Loucy (cell line): Measurements from ENCODE around the gene MRPL50.

Experiments
- H2AFZ ChIP-seq: fragments of 200-600 bp; sonication (generic); 2 replicates; pipeline ENCODE4 v1.6.0; 2016; ENCODE audit warnings: antibody characterized with exemption, mild to moderate bottlenecking, low read length, moderate library complexity
- H3F3A ChIP-seq: fragments of 200-600 bp; 2 replicates; pipeline ENCODE4 v1.6.0; 2016; ENCODE audit warnings: antibody characterized with exemption, low read depth, mild to moderate bottlenecking
- H3K27me3 ChIP-seq: fragments of 200-600 bp; sonication (generic); 2 replicates; pipeline ENCODE4 v1.6.1; 2014; ENCODE audit warnings: low read length, mild to moderate bottlenecking; ENCODE audit not compliant: insufficient read depth, poor library complexity, severe bottlenecking
- H3K36me3 ChIP-seq: fragments of 200-600 bp; sonication (generic); 2 replicates; pipeline ENCODE4 v1.6.1; 2016; ENCODE audit warnings: low read length; ENCODE audit not compliant: insufficient read depth
- H3K4me1 ChIP-seq: fragments of 200-600 bp; sonication (generic); 2 replicates; pipeline ENCODE4 v1.5.1; 2014; ENCODE audit warnings: low read length, mild to moderate bottlenecking; ENCODE audit not compliant: insufficient read depth, poor library complexity, severe bottlenecking
- H3K4me2 ChIP-seq: fragments of 200-600 bp; sonication (generic); 2 replicates; pipeline ENCODE4 v1.6.0; 2014; ENCODE audit warnings: antibody characterized with exemption, low read length, low read depth, mild to moderate bottlenecking; ENCODE audit not compliant: poor library complexity, severe bottlenecking
- H3K4me3 ChIP-seq: fragments of 200-600 bp; sonication (generic); 2 replicates; pipeline ENCODE4 v1.5.1; 2014; ENCODE audit warnings: low read length, mild to moderate bottlenecking, mixed read lengths; ENCODE audit not compliant: poor library complexity, severe bottlenecking
- H3K79me2 ChIP-seq: fragments of 200-600 bp; sonication (generic); 2 replicates; pipeline ENCODE4 v1.6.1; 2014; ENCODE audit warnings: low read length; ENCODE audit not compliant: insufficient read depth
- H3K9ac ChIP-seq: fragments of 200-600 bp; sonication (generic); 2 replicates; pipeline ENCODE4 v1.6.0; 2014; ENCODE audit warnings: mild to moderate bottlenecking, low read depth, low read length, moderate library complexity; ENCODE audit not compliant: poor library complexity, severe bottlenecking
- H3K9me2 ChIP-seq: fragments of 200-600 bp; sonication (generic); replicated peaks from 2 replicates; pipeline ENCODE4 v1.6.1; 2016; ENCODE audit warnings: low read depth, low read length, mixed read lengths
- H3K9me3 ChIP-seq: fragments of 200-600 bp; sonication (generic); 2 replicates; pipeline ENCODE4 v1.6.1; 2014; ENCODE audit warnings: mild to moderate bottlenecking, antibody characterized with exemption, low read length, low read depth; ENCODE audit not compliant: insufficient read depth
- H4K20me1 ChIP-seq: fragments of 200-600 bp; sonication (generic); 2 replicates; pipeline ENCODE4 v1.6.0; 2014; ENCODE audit warnings: antibody characterized with exemption, low read length, mild to moderate bottlenecking; ENCODE audit not compliant: insufficient read depth, poor library complexity, severe bottlenecking
- EZH2phosphoT487 ChIP-seq: fragments of 200-600 bp; IDR thresholded peaks from 2 replicates; pipeline ENCODE4 v1.6.1; 2018; ENCODE audit warnings: antibody characterized with exemption, mild to moderate bottlenecking, moderate library complexity, borderline replicate concordance
- TF ChIP-seq, protein P1 (sequence below): fragments of 200-600 bp; sonication (generic); conservative IDR thresholded peaks from 2 replicates; pipeline ENCODE4 v1.5.1; 2014; ENCODE audit warnings: mild to moderate bottlenecking, antibody characterized with exemption, low read length

MRPL50 gene

DNA sequence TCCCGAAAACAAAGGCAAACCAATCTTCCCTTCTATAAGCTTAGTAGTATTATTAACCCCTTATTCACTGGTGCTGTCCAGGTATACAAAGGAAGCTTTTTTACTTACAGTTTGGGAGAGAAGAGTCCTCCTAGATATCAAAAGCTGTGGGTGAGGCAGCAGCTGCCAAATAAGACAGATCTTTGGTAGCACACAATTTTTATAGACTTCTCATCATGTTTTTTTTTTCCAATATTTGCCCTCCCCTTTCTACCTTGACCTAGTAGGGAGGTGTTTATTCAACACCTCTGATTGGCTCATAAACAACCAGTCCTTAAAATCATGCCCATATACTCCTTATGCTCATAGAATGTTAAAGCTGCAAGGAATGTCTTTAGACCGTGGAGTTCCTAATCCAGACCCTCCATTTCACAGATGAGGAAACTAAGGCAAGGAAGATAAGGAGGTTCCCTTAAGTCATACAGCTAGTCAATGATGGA is 37.2 kb upstream of the MRPL50 start, which contains the start of gene ALDOB:
ALDOB (minus strand) TSS at position 174 of the 479 bp plus-strand sequence. CDS start 4,887 bp downstream, outside the sequence.
- TF ChIP-seq, protein P1, sequence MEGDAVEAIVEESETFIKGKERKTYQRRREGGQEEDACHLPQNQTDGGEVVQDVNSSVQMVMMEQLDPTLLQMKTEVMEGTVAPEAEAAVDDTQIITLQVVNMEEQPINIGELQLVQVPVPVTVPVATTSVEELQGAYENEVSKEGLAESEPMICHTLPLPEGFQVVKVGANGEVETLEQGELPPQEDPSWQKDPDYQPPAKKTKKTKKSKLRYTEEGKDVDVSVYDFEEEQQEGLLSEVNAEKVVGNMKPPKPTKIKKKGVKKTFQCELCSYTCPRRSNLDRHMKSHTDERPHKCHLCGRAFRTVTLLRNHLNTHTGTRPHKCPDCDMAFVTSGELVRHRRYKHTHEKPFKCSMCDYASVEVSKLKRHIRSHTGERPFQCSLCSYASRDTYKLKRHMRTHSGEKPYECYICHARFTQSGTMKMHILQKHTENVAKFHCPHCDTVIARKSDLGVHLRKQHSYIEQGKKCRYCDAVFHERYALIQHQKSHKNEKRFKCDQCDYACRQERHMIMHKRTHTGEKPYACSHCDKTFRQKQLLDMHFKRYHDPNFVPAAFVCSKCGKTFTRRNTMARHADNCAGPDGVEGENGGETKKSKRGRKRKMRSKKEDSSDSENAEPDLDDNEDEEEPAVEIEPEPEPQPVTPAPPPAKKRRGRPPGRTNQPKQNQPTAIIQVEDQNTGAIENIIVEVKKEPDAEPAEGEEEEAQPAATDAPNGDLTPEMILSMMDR = no peak
- TF ChIP-seq EZH2phosphoT487 = no peak

DNA sequence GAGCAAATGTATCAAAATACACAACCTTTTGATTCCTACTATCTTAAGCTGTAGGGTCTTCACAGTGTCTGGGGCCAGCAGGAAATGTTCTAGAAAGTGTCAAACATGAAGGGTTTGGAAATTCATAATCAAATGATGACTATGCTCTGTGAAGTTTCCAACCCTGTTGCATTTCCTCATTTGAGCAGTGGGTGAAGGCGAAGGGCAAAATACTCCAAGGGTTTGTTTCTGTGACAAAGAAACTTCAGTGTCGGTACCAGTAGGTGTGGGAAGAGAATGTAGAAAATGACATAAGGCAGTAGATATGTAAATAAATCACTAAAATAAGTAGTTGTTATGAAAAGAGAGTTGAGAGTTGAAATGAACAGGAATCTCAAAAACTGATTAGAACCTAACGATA is 36.6 kb upstream of the MRPL50 start:
- no peaks in the 10 kb centered on the region for H4K20me1 ChIP-seq
- H3K4me3 ChIP-seq = no peak overlapping the region
- no peaks in the 10 kb centered on the region for H3K4me1 ChIP-seq
- H3K9me3 ChIP-seq = no peaks in the 10 kb centered on the region
- no peaks in the 10 kb centered on the region for H3F3A ChIP-seq
- no peak overlapping the region for H3K9ac ChIP-seq
- no peaks in the 10 kb centered on the region for H3K27me3 ChIP-seq
- TF ChIP-seq, protein P1 = no peak
- TF ChIP-seq EZH2phosphoT487 = no peak
- no peaks in the 10 kb centered on the region for H3K36me3 ChIP-seq
- no peak overlapping the region for H3K4me2 ChIP-seq
- H3K79me2 ChIP-seq = no peaks in the 10 kb centered on the region
- no peak overlapping the region for H2AFZ ChIP-seq
- H3K9me2 ChIP-seq = no peaks in the 10 kb centered on the region

More for the DNA sequence above, 37.2 kb upstream of the MRPL50 start, which contains the start of gene ALDOB:
- Histone ChIP-seq H3K4me3 (no peak within 1 kb of the TSS), H3F3A (no peaks in the 10 kb centered on the region), H3K79me2 (no peaks in the 10 kb centered on the region), H3K9me2 (no peaks in the 10 kb centered on the region), H3K9ac (no peak within 1 kb of the TSS), H3K9me3 (no peaks in the 10 kb centered on the region), H3K4me1 (no peaks in the 10 kb centered on the region), H3K4me2 (no peak within 1 kb of the TSS), H2AFZ (no peak within 1 kb of the TSS), H3K36me3 (no peaks in the 10 kb centered on the region), H4K20me1 (no peaks in the 10 kb centered on the region), H3K27me3 (no peaks in the 10 kb centered on the region)

DNA sequence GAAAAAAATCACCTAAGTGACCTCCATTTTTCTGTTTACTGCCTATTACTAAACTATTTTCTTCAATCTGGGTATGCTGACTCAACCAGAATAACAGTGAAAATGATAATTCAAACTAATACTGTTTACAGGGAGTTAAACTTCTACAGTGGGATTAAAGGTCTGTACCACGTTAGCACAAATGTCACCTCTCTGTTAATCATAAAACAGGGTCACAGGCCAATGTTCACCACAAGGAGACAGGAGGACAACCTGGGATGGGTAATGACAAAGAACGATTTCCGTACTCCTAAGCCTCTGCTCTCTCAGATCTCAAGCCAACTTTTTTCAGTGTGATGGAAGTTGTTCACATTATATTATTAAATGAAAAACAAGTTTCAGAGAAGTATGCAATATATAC is 34.8 kb upstream of the MRPL50 start:
- Histone ChIP-seq H3K4me1 (no peaks in the 10 kb centered on the region), H3K9me2 (no peaks in the 10 kb centered on the region), H3K9me3 (no peaks in the 10 kb centered on the region), H3K79me2 (no peaks in the 10 kb centered on the region), H3K4me3 (no peak overlapping the region), H3K9ac (no peak overlapping the region), H3K36me3 (no peaks in the 10 kb centered on the region), H3K4me2 (no peak overlapping the region), H2AFZ (no peak overlapping the region), H3K27me3 (no peaks in the 10 kb centered on the region), H3F3A (no peaks in the 10 kb centered on the region), H4K20me1 (no peaks in the 10 kb centered on the region)
- no peak for TF ChIP-seq EZH2phosphoT487
- TF ChIP-seq, protein P1 = no peak
